Parathyroid adenoma (tissue), 2 donors: ENCODE data around the gene CPNE4.
A peak's percentile ranks its signal among the peaks of the same experiment; 100 is the strongest.
"Not testable (repeated sequence)": the region's sequence is repeated elsewhere in the genome, so short reads cannot be mapped to it uniquely, and the experiment has no call there.

Experiments used
- H2AFZ ChIP-seq: fragments of 300-600 bp; sonication (generic); one replicate; pipeline ENCODE4 v1.7.0; 2017; ENCODE audit warnings: antibody characterized with exemption, mild to moderate bottlenecking
- H3K27ac ChIP-seq: fragments of 300-600 bp; sonication (generic); one replicate; pipeline ENCODE4 v1.7.0; 2017
- H3K27me3 ChIP-seq: fragments of 300-600 bp; sonication (generic); one replicate; pipeline ENCODE4 v1.7.0; 2017; ENCODE audit warnings: low read length; ENCODE audit not compliant: control insufficient read depth, insufficient read depth
- H3K36me3 ChIP-seq: fragments of 300-600 bp; sonication (generic); one replicate; pipeline ENCODE4 v1.7.0; 2017; ENCODE audit warnings: low read length; ENCODE audit not compliant: control insufficient read depth, insufficient read depth
- H3K4me1 ChIP-seq: fragments of 300-600 bp; sonication (generic); one replicate; pipeline ENCODE4 v1.7.0; 2017; ENCODE audit warnings: control low read depth
- H3K4me2 ChIP-seq: fragments of 300-600 bp; sonication (generic); one replicate; pipeline ENCODE4 v1.7.0; 2017; ENCODE audit warnings: low read length
- H3K4me3 ChIP-seq: fragments of 300-600 bp; sonication (generic); one replicate; pipeline ENCODE4 v1.7.0; 2017; ENCODE audit warnings: low read depth, low read length
- H3K79me2 ChIP-seq: fragments of 300-600 bp; sonication (generic); one replicate; pipeline ENCODE4 v1.7.0; 2017; ENCODE audit warnings: control low read depth
- H3K9ac ChIP-seq: fragments of 300-600 bp; sonication (generic); one replicate; pipeline ENCODE4 v1.7.0; 2017; ENCODE audit warnings: mild to moderate bottlenecking
- H3K9me3 ChIP-seq: fragments of 300-600 bp; sonication (generic); one replicate; pipeline ENCODE4 v1.7.0; 2017; ENCODE audit warnings: low read length; ENCODE audit not compliant: control insufficient read depth
- CTCF ChIP-seq: fragments of 300-600 bp; sonication (generic); IDR thresholded peaks from one replicate; pipeline ENCODE4 v1.7.0; 2017; ENCODE audit warnings: antibody characterized with exemption, mild to moderate bottlenecking
- donor health status: primary hyperparathyroidism.

The CPNE4 gene

GRCh38 chr3:132047209-132047608, 12.4 kb upstream of the CPNE4 start:
- Histone ChIP-seq H3K36me3 (no peaks in the 10 kb centered on the region), H3K27ac (no peak overlapping the region), H2AFZ (no peak overlapping the region), H3K79me2 (no peaks in the 10 kb centered on the region), H3K4me1 (no peaks in the 10 kb centered on the region), H3K27me3 (no peaks in the 10 kb centered on the region), H3K9ac (no peak overlapping the region), H3K9me3 (no peaks in the 10 kb centered on the region), H3K4me3 (no peak overlapping the region), H3K4me2 (no peak overlapping the region)
- no peak for TF ChIP-seq CTCF

- not testable (repeated sequence) for H3K4me2 ChIP-seq, H3K4me3 ChIP-seq, H3K27me3 ChIP-seq, H3K4me1 ChIP-seq, H3K27ac ChIP-seq, H3K9me3 ChIP-seq, H3K9ac ChIP-seq, H3K79me2 ChIP-seq, H2AFZ ChIP-seq, H3K36me3 ChIP-seq
These were observed 10.1 kb upstream of the CPNE4 start for GRCh38 chr3:132044874-132045273.

- Histone ChIP-seq H3K27ac (no peak overlapping the region), H3K9ac (no peak overlapping the region)
These were observed 7.9 kb upstream of the CPNE4 start for GRCh38 chr3:132042681-132043080.

GRCh38 chr3:132038198-132038825, 3.5 kb upstream of the CPNE4 start:
- no peak overlapping the region for H3K9ac ChIP-seq

More at GRCh38 chr3:132042681-132043080, 7.9 kb upstream of the CPNE4 start:
- TF ChIP-seq CTCF, result no peak
- Histone ChIP-seq H2AFZ (no peak overlapping the region), H3K36me3 (no peaks in the 10 kb centered on the region), H3K9me3 (no peaks in the 10 kb centered on the region), H3K4me1 (no peaks in the 10 kb centered on the region), H3K4me2 (no peak overlapping the region), H3K27me3 (no peaks in the 10 kb centered on the region), H3K79me2 (no peaks in the 10 kb centered on the region), H3K4me3 (no peak overlapping the region)

GRCh38 chr3:132037581-132037980, 2.8 kb upstream of the CPNE4 start:
- no peak overlapping the region for H3K4me2 ChIP-seq
- no peaks in the 10 kb centered on the region for H3K27me3 ChIP-seq
- H3K36me3 ChIP-seq, result no peaks in the 10 kb centered on the region
- no peaks in the 10 kb centered on the region for H3K9me3 ChIP-seq
- no peak overlapping the region for H2AFZ ChIP-seq
- H3K27ac ChIP-seq, result no peak overlapping the region
- no peak overlapping the region for H3K9ac ChIP-seq
- no peak overlapping the region for H3K4me3 ChIP-seq
- H3K79me2 ChIP-seq, result no peaks in the 10 kb centered on the region
- H3K4me1 ChIP-seq, result no peaks in the 10 kb centered on the region
- no peak for TF ChIP-seq CTCF

More at GRCh38 chr3:132038198-132038825, 3.5 kb upstream of the CPNE4 start:
- no peaks in the 10 kb centered on the region for H3K79me2 ChIP-seq
- no peaks in the 10 kb centered on the region for H3K27me3 ChIP-seq
- H3K27ac ChIP-seq, result no peak overlapping the region
- H3K9me3 ChIP-seq, result no peaks in the 10 kb centered on the region
- no peak overlapping the region for H2AFZ ChIP-seq
- H3K4me1 ChIP-seq, result no peaks in the 10 kb centered on the region
- no peaks in the 10 kb centered on the region for H3K36me3 ChIP-seq
- no peak overlapping the region for H3K4me2 ChIP-seq
- no peak overlapping the region for H3K4me3 ChIP-seq
- TF ChIP-seq CTCF, result peak; percentile 64
